Esophagus squamous epithelium (tissue), 5 donors: ENCODE results near the gene SYCE3. TPM values are rescaled to one million over a fixed set of nuclear protein-coding genes. Genes with fewer than 3 reads are reported as not detected.
A peak's percentile ranks its signal among the peaks of the same experiment; 100 is the strongest.

Experiments
- DNase-seq: peaks from one replicate; lab custom pipeline; 2025; lab: John Stamatoyannopoulos, UW
- H3K27ac ChIP-seq, 4 donors: fragments of 200-600 bp; sonication (generic); one replicate each; pipeline ENCODE4 v1.5.1; 2016 to 2019; ENCODE audit warnings: mild to moderate bottlenecking in 1 of 4
- H3K27me3 ChIP-seq, 4 donors: fragments of 200-600 bp; sonication (generic); 1 replicate in 3 of 4; 2 replicates in 1 of 4; pipeline versions ENCODE4 v1.5.1 to v1.6.0; 2017 to 2021; ENCODE audit warnings: antibody characterized with exemption in 1 of 4
- H3K36me3 ChIP-seq, 3 donors: fragments of 200-600 bp; sonication (generic); one replicate each; pipeline ENCODE4 v1.5.1; 2016 to 2019
- H3K4me1 ChIP-seq, 3 donors: fragments of 200-600 bp; sonication (generic); one replicate each; pipeline ENCODE4 v1.5.1; 2017 to 2019
- H3K4me3 ChIP-seq, 4 donors: fragments of 200-600 bp; sonication (generic); 1 replicate in 3 of 4; 2 replicates in 1 of 4; pipeline ENCODE4 v1.5.1; 2016 to 2019; ENCODE audit warnings: mild to moderate bottlenecking in 2 of 4, moderate library complexity in 1 of 4
- H3K9me3 ChIP-seq, 3 donors: fragments of 200-600 bp; sonication (generic); one replicate each; pipeline ENCODE4 v1.5.1; 2016 to 2019
- POLR2A ChIP-seq, 4 donors: fragments of 450-650 bp; IDR thresholded peaks; one replicate each; pipeline ENCODE4 v1.6.1; 2017; ENCODE audit warnings: antibody characterized with exemption in 4 of 4, mild to moderate bottlenecking in 4 of 4, moderate library complexity in 3 of 4
- WGBS, 2 donors: methylation state at CpG; one replicate each; pipeline ENCODE4 v1.1.5; 2018; 5-methylcytosine and 5-hydroxymethylcytosine counted together
- intact Hi-C: fragments of 100-400 bp; cut with DNase I; formaldehyde crosslinking; loops from one replicate; pipeline ENCODE4 v1.15.0; 2022
- total RNA-seq, 4 donors: library from RNA; depleted of rRNA; stranded (reverse); fragments of >200 nt; gene quantifications; one replicate each; pipeline ENCODE4 v1.1.0, GENCODE V29; 2016
- TF ChIP-seq, protein P1 (sequence below), 6 experiments: fragments of 450-650 bp in 4 of 6; fragments of 200-600 bp in 2 of 6; sonication (generic) in 2 of 6; IDR thresholded peaks; one replicate each; pipeline ENCODE4 v1.5.1; 2016 to 2019; ENCODE audit warnings: antibody characterized with exemption in 6 of 6, mild to moderate bottlenecking in 4 of 6, moderate library complexity in 4 of 6
- donor health status: DM: yes; HTN: yes; CAD: no.

SYCE3 gene
- total RNA-seq, 4 donors from 2014 or later: 1.8 TPM; not detected in 3

- peak overlapping the region; percentile 96 to 100 (median 98) for H3K27ac ChIP-seq
- TF ChIP-seq, protein P1, sequence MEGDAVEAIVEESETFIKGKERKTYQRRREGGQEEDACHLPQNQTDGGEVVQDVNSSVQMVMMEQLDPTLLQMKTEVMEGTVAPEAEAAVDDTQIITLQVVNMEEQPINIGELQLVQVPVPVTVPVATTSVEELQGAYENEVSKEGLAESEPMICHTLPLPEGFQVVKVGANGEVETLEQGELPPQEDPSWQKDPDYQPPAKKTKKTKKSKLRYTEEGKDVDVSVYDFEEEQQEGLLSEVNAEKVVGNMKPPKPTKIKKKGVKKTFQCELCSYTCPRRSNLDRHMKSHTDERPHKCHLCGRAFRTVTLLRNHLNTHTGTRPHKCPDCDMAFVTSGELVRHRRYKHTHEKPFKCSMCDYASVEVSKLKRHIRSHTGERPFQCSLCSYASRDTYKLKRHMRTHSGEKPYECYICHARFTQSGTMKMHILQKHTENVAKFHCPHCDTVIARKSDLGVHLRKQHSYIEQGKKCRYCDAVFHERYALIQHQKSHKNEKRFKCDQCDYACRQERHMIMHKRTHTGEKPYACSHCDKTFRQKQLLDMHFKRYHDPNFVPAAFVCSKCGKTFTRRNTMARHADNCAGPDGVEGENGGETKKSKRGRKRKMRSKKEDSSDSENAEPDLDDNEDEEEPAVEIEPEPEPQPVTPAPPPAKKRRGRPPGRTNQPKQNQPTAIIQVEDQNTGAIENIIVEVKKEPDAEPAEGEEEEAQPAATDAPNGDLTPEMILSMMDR (IDR thresholded peaks at IDR 0.05): no peak
- TF ChIP-seq POLR2A (IDR thresholded peaks at IDR 0.05): peak in 2 of 4 donors; percentile 29 to 57
- no peaks in the 10 kb centered on the region for H3K9me3 ChIP-seq
- WGBS, 2 donors: 0% methylated on average over 1 to 10 of the region's 44 CpGs
- no peaks in the 10 kb centered on the region for H3K36me3 ChIP-seq
- DNase-seq: no peak
- H3K4me1 ChIP-seq: peaks cover 31 to 92% (median 37%) of the 10 kb centered on the region in 3 donors
- H3K4me3 ChIP-seq: peak overlapping the region; percentile 54 to 87 (median 64)
- intact Hi-C loops: no loop called here
- peaks cover 0 to 43% (median 0%) of the 10 kb centered on the region in 4 donors for H3K27me3 ChIP-seq
Measured at GRCh38 chr22:50531546-50531961, 31.2 kb downstream of the SYCE3 start.

- TF ChIP-seq POLR2A (IDR thresholded peaks at IDR 0.05): peak in 3 of 4 donors; percentile 51 to 94 (median 69)
- TF ChIP-seq, protein P1 (IDR thresholded peaks at IDR 0.05): no peak
- Histone ChIP-seq H3K9me3 (no peaks in the 10 kb centered on the region), H3K4me1 (peaks cover 31 to 92% (median 42%) of the 10 kb centered on the region in 3 donors), H3K4me3 (peak overlapping the region; percentile 54 to 87 (median 64)), H3K27ac (peak overlapping the region; percentile 96 to 100 (median 98)), H3K36me3 (no peaks in the 10 kb centered on the region), H3K27me3 (peaks cover 0 to 43% (median 0%) of the 10 kb centered on the region in 4 donors)
- intact Hi-C loops: no loop called here
- 0% methylated on average over 3 of the region's 53 CpGs; no CpG with 5 or more reads in 1 of the 2 donors for WGBS, 2 donors
- peak; percentile 64 for DNase-seq
Measured at GRCh38 chr22:50530877-50531545, 31.7 kb downstream of the SYCE3 start.

- Histone ChIP-seq H3K4me1 (peaks cover 31 to 91% (median 42%) of the 10 kb centered on the region in 3 donors), H3K9me3 (no peaks in the 10 kb centered on the region), H3K27ac (peak overlapping the region; percentile 96 to 100 (median 98)), H3K4me3 (peak overlapping the region; percentile 54 to 87 (median 64)), H3K36me3 (no peaks in the 10 kb centered on the region), H3K27me3 (peaks cover 0 to 43% (median 0%) of the 10 kb centered on the region in 4 donors)
- TF ChIP-seq, protein P1 (IDR thresholded peaks at IDR 0.05): no peak
- no peak for TF ChIP-seq POLR2A (IDR thresholded peaks at IDR 0.05)
- DNase-seq: no peak
- intact Hi-C loops: no loop called here
- no CpG with 5 or more reads among the region's 21 CpGs for WGBS, 2 donors
Measured at GRCh38 chr22:50530580-50530876, 32.2 kb downstream of the SYCE3 start.

DNA sequence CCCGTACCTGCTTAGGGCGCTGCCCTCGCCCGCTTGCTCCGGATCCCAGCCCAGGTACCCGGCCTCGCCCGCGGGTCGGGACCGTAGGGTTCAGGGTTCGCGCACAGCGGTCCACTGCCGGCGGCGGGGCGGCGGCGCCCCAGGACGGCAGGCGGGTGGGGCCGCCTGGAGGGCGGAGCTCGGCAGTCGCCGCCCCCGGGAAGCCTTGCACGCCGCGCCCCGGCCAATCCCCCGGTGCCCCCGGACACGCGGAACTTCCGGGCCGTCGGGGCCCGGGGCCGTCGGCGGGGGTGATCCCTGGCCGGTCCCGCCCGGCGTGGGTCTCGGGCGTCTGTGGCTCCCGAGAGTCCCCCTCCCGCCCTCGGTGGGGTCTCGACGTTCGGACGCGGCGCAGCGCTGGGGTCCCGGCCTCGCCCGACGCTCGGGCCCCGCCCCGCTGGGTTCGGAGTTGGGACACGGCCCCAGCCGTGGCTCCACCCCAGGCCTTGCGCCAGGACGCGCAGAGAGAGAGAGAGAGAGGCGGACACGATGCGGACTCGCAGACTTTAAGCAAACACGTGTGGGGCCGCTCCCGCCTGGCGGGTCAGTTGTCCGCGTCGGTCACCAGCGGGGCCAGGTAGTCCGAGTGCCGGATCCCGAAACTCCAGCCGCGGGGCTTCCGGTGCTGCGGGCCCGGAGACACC lies 32.7 kb downstream of the SYCE3 start, which contains the start of gene TYMP:
TSS of gene TYMP (minus strand) at position 116 of the 683 bp plus-strand sequence. CDS start 303 bp downstream, outside the sequence.
- WGBS, 2 donors: 10% methylated on average over 4 of the region's 92 CpGs; no CpG with 5 or more reads in 1 of the 2 donors
- peaks cover 0 to 41% (median 0%) of the 10 kb centered on the region in 4 donors for H3K27me3 ChIP-seq
- peak within 1 kb of the TSS; percentile 96 to 100 (median 98) for H3K27ac ChIP-seq
- H3K9me3 ChIP-seq: no peaks in the 10 kb centered on the region
- H3K4me1 ChIP-seq: peaks cover 31 to 93% (median 44%) of the 10 kb centered on the region in 3 donors
- intact Hi-C loops: loop anchor here (10.0 kb wide), 1 partner anchor 85 kb away; no protein-coding TSS in a partner anchor
- no peaks in the 10 kb centered on the region for H3K36me3 ChIP-seq
- H3K4me3 ChIP-seq: peak within 1 kb of the TSS; percentile 54 to 87 (median 64)
- no peak for DNase-seq
- TF ChIP-seq POLR2A (IDR thresholded peaks at IDR 0.05): peak in 3 of 4 donors; percentile 7 to 93 (median 47)
- TF ChIP-seq, protein P1 (IDR thresholded peaks at IDR 0.05): peak in 2 of 6 experiments; percentile 2 to 15
